ENCODE measurements around the gene KIAA1671.
A peak's percentile ranks its signal among the peaks of the same experiment; 100 is the strongest.

The KIAA1671 gene

DNA sequence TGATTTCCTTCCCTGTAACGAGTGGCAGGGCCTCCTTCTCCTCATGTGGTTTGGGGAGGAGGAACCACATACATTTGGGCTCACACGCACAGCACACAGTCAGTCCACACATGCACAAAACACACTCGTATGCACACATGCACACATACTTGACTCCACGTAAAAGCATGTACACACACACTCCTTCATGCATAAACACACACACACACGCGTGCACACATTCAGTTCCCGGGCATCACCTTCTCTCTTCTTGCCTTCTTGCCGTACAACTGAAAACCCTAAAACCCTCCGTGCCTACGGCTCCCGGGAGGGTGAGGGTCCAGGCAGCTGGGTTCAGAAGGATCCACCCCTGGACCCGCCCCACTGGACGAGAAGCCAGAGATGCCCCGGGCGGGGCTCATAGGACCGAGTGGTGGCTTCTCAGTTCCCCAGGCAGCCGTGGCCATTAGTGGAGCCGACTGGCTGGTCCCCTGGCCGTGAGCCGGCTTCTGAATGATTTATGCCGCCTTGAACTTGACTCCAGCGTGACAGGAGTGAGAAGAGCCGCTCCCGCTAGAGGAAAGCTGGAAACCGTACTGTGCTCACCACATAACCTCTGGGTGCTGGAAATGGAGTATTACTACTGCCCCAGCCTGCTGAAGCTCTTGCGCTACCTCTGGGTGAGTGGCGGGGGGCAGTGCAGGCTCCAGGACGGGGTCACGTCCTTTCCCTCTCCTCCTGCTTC lies 117.4 kb downstream of the KIAA1671 start:
- peak; percentile 67 for DNase-seq

DNA sequence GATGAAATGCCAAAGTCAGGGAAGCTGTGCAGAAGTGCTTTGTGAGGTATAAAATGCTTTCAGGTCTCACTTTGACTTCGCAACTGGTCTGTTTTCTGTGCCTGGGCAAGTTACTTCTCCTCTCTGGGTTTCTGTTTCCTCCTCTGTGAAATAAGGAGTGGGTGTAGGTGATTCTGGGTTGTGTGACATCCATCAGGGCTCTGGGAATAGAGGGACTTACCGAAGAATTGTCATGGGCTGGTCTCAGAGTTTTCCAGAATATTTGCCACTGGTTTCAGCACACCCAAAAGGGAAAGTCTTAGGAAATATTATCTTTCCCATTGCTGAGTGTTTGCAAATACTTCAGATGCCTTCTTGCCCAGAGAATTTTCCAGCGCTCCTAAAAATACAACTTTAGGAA lies 118.4 kb downstream of the KIAA1671 start:
- DNase-seq: no peak

DNA sequence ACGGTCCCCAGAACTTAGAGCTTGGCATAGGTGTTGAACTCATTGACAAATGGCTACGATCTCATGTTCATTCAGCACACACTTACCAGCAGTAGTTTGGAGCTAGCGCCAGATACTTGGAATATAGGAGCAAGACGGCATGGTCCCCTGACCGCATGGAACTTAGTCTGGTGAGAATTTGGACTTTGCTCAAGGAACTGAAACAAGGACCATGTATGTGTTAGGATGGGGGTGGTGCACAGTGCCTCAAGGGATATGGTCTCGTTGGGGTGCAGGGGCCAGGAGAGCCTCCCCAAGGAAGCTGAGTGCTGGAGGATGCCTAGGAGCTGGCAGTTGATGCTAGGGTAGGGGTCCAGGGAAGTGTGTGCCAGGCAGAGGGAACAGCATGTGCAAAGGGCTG lies 119.2 kb downstream of the KIAA1671 start:
- DNase-seq: no peak

DNA sequence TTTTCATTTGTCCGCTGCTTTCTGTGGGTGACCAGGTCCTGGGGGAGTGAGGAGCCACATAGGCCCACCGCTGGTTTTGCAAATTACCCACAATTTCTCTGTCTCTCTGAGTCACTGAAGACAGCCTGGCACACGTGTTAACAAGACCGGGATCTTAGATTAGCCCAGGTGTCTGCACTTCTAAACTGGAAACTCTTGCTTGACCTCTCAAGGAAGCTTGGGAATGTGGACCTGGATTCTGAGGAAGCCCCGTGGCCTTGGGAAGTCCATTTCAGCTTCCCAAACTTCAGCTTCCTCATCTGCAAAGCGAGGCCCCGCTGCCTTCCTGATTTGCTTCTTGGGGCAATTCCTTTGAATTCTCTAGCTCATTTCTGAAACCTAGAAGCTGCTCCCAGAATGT lies 119.9 kb downstream of the KIAA1671 start:
- no peak for DNase-seq

DNA sequence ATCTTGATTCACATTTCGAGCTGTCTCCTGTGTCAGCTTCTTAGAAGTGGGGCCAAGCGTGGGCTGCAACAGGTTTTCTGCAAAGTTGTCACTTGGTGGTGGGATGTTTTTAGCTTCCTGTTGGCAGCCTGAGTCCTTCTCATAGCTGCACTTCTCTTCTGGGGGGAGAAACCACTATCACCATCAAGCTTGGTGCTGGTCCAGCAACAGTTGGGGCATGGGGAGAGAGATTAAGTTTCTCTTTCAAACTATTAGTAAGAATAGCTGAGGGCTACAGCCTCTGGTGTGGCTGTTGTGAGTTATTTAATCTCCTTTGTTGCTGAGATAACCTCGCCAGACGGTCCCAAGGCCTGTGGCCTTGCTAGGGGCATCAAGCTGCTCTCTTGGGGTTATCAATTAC lies 123.8 kb downstream of the KIAA1671 start:
- peak; percentile 80 for DNase-seq

DNA sequence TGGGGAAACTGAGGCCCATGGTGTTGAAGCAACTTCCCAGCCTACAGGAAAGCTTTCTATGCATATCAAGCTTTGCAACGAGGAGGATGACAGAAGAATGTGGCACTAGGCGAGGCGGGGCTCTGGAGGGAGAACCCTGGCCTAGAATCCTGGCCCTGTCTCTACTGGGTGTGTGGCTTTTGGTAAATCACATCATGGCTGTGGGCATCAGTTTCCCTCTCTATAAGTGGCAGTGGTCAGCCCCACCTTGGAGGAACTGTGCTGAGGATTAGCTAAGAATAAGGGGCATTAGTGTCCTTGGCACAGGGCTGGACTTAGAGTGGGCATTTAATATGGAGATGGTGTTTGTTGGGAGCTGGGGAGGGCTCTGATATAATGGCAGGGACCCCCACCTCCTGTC lies 124.5 kb downstream of the KIAA1671 start:
- no peak for DNase-seq

DNA sequence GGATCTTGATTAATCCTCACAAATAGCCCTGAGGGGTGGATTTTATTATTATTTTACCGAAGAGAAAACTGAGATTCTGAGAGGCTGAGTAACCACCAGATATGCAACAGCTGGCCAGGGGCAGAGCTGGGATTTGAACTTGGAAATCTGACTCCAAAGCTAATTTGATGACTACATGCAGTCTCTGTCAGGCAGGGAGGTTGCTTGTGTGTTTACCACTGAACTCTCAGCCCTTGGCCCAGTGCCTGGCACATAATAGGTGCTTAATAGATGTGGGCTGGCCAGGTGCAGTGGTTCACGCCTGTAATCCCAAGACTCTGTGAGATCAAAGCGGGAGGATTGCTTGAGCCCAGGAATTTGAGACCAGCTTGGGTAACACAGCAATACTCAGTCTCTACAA lies 125.4 kb downstream of the KIAA1671 start:
- DNase-seq: no peak

DNA sequence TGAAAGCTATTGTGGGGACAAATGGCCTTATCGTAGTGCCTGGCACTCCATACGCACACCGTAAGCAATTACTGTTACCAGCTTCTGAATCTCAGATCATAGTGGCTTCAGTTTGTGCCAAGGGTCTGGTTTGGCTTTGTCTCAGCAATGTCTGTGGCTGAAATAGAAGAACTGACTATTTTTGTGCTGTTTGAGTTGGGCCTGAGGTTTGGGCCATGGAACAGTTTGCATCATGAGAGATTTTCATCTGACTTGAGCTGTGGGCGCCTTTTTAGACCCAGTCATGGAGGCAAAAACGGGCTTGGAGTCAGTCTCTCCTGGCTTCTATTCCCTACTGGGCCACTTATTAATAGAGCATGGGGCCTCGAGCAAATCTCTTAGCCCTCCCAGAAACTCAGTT lies 126.1 kb downstream of the KIAA1671 start:
- DNase-seq: no peak

DNA sequence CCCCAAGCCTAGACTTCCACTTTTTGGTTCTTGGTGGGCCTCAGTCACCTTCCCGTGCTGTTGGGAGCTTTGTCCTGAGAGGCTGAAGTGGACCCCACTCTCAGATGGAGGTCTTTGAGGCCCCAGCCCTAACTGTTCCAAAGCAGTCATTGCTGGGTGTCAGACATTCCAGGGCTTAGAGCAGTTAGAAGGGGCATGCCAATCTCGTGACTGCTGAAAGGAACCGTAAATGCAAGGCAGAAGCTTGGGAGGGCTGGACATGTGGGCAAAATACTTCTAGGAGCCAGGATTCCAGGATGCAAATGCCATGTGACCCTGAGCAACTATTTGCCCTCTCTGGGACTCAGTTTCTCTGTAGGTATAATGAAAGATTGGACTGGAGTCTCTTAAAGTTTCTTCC lies 128.3 kb downstream of the KIAA1671 start:
- DNase-seq: no peak

DNA sequence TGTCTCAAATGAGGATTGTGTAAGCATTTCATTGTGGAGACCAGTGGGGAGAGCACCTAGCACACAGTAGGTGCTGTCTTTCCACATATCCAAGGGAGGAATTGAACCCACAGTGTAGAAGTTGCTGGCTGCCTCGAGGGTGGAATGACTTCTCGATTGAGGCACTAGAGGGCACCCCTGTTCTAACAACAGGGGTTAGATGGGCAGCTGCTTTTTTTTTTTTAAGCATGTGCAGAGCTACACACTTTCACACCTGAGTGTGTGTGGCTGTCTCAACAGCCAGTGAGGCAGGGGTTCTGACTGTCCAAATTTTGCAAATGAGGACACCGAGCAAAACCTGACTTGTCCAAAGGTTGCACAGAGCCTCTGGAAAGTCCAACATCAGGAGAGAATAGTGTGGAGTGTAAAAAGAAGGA lies 128.9 kb downstream of the KIAA1671 start:
- peak; percentile 74 for DNase-seq

DNA sequence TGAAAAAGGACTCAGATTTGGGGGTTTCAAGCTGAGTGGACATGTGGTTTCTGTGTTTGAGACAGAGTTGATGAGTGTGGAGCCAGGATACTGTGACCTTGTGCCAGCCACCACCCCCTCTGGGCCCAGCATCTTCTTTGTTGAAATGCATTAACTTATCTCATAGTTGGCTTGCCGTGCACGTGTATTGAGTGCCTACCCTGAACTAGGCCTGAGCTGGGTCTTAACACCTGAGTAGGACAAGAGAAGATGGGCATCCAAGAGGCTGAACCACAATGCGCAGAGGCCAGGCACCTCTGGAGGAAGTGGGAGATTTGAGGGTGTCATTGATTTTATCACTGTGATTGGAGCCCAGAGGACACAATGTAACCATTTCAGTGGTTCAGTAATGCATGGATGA lies 129.6 kb downstream of the KIAA1671 start:
- no peak for DNase-seq

DNA sequence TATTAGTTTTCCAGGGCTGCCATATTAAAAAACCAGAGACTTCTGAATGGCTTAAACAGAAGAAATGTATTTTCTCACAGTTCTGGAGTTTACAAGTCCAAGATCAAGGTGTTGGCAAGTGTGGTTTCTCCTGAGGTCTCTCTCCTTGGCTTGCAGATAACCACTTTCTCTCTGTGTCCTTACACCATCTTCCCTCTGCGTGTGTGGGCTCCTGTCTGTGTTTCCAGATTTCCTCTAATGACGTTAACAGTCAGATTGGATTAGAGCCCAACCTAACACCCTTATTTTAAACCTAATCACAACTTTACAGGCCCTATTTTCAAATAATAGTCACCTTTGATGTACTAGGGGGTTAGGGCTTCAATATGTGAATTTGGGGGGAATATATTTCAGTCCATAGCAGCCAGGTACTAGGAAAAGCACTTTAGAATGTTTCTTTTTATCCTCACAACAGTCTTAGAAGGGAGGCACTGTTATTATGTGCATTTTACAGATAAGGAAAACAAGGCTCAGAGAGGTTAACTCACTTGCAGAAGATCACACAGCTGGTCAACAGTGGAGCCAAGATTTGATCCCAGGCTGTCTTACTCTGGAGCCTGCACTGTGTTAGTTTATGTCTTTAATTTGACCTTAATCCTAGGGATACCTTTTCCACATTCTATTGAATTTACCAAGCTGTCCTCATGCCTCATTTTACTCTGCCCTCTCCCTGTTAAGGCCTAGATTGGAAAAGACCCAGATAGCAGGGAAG lies 130.7 kb downstream of the KIAA1671 start:
- no peak for DNase-seq

DNA sequence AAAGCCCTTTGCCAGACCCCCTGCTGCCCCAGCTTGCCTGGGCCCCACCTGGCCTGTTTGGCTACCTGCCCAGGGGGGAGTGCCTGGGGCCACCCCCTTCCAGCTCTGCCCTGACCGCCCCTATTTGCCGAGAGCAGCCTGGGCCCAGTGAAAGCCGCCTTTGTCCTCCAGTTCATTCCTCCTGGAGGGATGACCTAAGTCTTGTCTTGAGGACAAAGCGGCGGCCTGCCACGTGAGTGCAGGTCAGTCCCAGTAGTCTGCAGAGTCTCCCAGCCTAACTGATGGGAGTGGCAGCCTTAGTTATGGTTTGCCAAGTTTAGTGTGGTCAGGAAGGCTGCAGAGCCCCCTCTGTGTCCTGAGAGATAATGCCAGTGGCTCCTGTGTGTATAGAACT lies 131.3 kb downstream of the KIAA1671 start:
- DNase-seq: no peak

DNA sequence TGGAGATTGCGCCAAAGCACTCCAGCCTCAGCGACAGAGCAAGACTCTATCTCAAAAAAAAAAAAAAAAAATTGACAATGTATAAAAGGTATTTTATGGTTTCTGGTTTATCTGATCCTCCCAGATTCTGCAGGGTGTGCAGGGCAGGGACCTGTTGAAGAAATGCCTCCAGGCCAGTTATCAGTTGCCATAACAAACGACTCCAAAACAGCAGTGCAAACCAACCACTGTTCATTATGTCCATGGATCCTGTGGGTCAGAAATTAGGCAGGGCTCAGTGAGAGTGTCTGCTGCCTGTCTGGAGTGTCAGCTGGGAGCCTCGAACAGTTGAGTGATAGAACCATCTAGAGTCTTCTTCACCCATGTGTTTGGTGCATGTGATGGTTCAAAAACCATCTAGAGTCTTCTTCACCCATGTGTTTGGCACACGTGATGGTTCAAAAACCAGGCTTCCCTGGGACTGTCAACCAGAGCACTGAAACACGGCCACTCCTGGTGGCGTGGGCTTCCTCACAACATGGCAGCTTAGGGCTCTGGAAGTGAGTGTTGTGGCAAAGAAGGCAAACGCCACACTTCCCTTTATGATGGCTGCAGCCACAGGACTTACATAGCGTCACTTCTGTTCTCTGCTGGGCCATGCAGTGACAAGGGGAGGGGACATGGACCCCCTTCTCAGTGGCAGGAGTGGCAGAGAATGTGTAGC lies 132.0 kb downstream of the KIAA1671 start:
- DNase-seq: no peak

DNA sequence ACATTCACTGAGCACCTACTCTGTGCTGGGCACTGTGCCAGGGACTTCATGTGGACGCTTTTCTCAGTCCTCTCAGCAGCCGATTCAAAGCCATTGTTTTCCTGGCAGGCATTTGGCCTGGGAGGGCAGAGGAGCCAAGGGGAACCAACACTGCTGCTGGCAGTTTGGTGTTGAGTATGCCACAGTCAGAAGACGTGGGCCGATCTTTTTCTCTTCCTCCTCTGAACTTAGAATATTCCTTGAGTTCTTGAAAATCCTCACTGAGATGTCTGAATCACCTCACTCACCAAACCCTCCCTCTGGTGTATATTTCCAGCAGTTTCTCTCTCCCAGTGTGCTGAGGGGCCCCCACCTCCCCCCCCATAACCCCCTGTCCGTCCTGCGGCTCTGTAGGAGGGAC lies 132.6 kb downstream of the KIAA1671 start:
- no peak for DNase-seq

DNA sequence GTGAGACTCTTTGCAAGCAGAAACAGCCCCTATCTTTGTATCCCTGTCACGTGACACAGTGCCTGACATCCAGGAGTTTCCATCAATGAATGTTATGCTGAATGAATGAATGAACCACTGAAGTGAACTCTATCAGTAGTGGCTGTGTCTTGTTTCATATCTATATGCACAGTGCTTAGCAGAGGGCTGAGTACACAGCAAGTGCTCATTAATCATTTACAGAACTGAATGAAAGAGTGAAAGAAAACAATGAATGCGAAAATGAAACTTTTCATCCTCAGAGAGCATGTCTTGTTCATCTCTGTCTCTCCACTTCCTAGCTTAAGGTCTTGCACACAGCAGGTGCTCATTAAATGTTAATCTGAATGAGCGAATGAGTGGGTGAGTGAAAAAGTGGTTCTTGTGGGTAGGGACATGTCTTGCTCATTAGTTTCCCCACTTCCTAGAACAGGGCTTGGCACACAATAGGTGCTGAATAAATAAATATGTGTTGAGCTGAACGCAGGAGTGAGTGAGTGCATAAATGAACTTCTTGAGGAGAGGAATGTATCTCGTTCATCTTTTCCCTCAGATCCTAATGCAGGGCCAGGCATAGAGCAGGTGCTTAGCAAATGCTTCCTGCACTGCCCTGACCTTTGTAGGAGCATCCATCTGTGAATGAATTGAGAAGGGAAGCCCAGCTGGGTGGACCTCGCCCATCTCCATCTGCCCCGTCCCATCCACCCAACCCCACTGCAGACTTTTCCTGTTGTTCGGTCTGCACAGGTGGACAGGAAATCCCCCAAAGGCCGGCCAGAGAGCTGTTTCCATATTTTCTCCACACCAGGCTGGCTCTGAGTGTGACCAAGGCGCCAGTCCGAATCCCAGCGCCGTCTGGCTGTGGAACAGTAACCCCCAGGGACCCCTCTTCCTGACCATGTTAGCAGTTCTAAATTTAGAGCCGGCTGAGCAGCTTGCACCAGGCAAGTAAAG lies 133.7 kb downstream of the KIAA1671 start:
- no peak for DNase-seq

DNA sequence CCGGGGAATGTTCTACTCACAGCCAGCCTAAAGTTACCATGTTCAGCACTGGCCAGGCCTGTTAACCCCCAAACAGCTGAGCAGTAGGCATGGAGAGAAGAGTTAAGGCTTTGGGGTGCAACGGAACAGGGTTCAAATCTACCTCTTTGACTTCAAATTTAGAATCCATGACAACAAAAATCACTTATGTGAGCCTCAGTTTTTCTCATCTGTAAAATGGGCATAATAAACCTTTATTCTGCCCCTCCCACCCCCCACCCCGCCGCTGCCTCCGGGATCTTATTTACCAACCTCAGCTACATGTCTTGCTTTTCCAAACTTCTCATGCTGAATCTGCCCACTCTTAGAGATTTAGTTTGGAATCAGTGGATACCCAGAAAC lies 134.4 kb downstream of the KIAA1671 start:
- DNase-seq: no peak

DNA sequence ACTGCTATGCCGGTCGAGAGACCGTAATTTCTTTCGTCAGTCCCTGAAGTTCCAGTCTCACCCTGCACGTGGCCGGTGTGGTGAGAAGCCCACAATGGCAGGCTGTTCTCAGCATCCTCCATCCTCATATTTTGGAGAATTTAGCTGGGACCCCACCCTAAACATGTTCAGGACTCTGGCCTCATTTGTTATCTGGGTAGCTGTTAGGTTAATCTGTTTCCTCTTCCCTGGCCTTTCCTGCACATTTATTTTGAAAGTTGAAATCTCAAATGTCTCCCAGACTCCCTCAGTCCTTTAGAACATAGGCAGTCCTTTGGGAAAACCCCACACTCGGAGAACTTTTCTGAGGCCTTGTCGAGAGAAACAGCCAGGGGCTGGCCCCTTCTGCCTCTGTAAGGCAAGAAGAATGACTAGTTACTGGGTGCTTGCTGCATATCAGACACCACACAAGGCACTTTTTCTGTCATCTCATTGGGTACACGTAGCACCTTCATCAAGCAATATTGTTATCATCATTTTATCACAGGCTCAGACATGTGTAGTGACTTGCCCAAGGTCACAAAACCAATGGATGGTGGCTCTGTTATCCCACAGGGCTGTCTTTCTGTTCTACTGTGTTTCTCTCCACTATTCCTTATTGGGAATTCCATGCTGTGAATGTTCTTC lies 137.8 kb downstream of the KIAA1671 start:
- DNase-seq: no peak

DNA sequence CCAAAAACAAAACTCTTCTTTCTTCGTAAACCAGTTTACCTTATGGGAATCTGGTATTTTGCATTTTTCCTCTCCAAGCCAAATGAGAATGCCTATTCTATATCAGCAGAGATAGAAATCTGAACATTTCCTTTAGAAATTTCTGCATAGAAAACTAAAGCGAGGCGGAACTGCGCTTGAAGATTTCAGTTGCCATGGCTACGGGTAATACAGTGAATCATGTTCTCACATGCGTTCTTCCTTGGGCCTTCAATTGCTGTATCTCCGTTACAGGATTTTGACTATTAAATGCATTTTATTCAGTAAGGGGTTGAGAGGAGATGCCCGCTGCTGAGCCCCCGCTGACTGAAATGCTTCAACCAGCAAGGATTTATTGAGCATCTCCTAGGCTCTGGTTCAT lies 138.9 kb downstream of the KIAA1671 start:
- DNase-seq: no peak

DNA sequence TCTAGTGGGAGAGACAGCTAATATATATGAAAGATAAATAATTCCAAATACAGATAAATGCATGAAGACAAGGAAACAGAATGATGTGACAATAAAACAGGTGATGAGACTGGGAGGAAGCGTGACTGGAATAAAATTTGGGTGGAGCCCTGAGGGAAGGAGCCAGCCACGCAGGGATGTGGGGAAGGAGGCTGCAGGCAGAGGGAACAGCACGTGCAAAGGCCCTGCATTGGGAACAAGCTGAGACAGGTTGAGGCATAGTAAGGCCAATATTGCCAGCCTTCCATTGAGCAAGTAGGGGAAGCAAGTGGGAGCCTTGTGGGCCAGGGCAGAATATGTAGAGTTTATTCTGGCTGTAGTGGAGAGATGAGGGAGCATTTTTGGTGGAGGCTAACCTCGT lies 139.6 kb downstream of the KIAA1671 start:
- no peak for DNase-seq

DNA sequence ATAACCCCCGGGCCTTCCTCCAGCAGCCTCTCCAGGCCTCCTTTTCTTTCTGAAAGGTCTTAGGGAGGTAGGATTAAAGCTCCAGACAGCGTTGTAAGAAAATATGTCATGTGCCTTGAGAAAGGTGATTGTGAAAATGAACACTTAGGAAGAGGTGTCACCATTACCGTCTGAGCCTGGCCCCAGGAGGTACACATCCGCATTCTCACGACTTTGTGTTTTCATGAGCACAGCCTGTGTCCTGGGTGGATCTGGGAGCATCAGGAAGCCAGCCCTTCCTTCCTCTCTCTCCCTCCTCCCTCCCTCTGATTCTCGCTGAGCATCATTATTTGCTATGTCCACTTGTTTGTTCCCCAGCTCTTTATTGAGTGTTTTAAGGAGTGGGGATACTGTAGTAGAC lies 142.1 kb downstream of the KIAA1671 start:
- DNase-seq: no peak

DNA sequence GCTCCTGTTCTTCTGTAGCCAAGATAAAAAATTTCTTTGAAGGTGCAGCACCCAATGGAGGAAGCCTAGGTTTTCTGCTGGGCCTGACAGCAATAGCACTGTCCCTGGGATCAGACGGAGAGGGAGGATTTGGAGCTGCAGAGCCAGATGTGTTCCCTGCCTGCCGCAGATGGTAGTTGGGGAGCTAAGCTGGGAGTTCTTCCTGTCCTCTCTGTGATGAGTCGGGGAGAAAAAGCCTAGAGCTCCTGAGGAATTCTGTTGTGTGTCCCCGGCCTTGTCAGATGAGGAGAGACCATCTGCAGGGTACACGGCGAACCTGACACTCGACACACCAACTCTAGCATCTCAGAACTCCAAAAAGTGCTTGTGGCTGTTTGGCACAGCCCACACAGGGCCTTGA lies 143.4 kb downstream of the KIAA1671 start:
- no peak for DNase-seq

Measured in activated effector memory CD4-positive, alpha-beta T cell treated with anti-CD3 and anti-CD28 coated beads, Interleukin-2, amount 50 U/mL, for 16 hours (primary cell).